HEK293T (cell line): ENCODE measurements around the gene SLC8A3.

Experiments
- BHLHE40 ChIP-seq: fragments of 450-650 bp; IDR thresholded peaks from 2 replicates; pipeline ENCODE4 v1.6.1; 2016; ENCODE audit warnings: mild to moderate bottlenecking, moderate library complexity, borderline replicate concordance
- ELF4 ChIP-seq: fragments of 450-650 bp; IDR thresholded peaks from 2 replicates; pipeline ENCODE4 v1.6.1; 2017; ENCODE audit warnings: antibody characterized with exemption
- FOXK2 ChIP-seq: fragments of 450-650 bp; IDR thresholded peaks from 2 replicates; pipeline ENCODE4 v1.6.1; 2016; ENCODE audit warnings: mild to moderate bottlenecking
- FOXM1 ChIP-seq: fragments of 450-650 bp; IDR thresholded peaks from 2 replicates; pipeline ENCODE4 v1.6.1; 2017; ENCODE audit warnings: mild to moderate bottlenecking, borderline replicate concordance
- NFRKB ChIP-seq: fragments of 450-650 bp; IDR thresholded peaks from 2 replicates; pipeline ENCODE4 v1.6.1; 2016; ENCODE audit warnings: mild to moderate bottlenecking, moderate library complexity
- SUZ12 ChIP-seq: fragments of 450-650 bp; IDR thresholded peaks from 2 replicates; pipeline ENCODE4 v1.6.1; 2016; ENCODE audit warnings: mild to moderate bottlenecking

DNA sequence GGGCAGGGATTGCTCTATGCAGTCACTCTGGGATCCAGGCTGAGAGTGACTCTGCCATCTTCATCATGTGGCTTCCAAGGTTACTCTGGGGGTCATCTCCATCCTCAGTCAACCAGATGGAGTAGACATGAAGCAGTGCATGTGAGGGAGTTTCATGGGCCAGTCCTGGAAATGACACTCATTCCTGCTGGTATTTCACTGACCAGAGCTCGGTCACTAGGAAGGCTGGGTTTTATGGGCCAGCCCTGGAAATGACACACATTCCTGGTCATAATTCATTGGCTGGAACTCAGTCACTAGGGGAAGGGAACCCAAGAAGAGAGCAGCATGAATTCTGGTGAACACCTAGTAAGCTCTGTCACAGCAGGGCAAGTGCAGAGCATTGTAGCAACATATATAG is 164.9 kb downstream of the SLC8A3 start:
- TF ChIP-seq BHLHE40 (no peak), FOXK2 (no peak), NFRKB (no peak), SUZ12 (no peak), ELF4 (no peak), FOXM1 (no peak)
